Measurements from ENCODE around the gene PALM2AKAP2. TPM values are rescaled to one million over a fixed set of nuclear protein-coding genes. Genes with fewer than 3 reads are reported as not detected.

The PALM2AKAP2 gene
- polyA plus RNA-seq, 2 of the 4 experiments (the other 2 are of a cell fraction) = 0.06 TPM; not detected in 1

DNA sequence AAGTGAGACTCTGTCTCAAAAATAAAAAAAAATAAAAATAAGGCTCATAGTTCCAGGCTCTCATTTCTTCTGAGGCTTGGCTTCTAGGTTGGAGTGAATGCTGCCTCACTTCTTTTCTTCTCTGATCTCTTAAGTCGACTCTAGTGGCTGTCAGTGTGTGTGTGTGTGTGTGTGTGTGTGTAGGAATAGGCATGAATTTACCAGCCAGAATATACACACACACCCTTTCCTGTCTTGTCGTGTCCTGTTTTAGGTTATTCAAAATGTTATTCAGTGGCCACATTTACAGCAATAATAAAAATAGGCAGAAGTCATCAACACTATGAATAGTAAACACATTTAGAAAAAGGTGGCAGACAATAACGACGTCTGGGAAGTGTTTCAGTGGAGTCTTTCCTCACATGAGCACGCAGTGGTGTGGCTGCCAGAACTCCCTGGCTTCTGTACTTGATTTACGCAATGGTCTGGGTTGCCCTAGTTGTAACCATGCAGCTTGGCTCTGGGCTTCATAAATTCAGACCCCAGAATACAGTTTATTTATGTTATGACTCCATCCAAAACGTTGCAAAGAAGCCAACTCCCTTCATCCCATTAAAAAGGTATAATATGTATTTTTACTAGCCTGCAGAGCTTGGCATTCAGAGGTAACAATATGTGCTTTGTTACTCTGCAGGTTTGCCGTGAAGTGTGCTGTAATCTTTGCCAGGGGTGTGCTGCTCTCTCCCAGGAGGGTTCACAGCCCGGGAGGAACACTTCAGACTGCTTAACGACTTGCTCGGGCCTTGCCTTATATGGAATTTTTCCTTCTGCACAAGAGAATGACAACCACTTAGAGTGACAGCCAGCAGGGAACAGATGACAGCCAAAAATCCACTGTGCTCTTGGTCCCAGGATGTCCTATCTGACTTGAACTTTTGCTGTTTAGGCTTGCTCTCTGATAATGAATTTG lies 34.4 kb upstream of the PALM2AKAP2 start:
- no peak for TF ChIP-seq MYC (IDR thresholded peaks at IDR 0.05; ENCODE audit: borderline replicate concordance, low read length)
- no peak for TF ChIP-seq ZNF302 (CRISPR knock-in tag; IDR thresholded peaks at IDR 0.05)
- no peak for TF ChIP-seq NR3C1 (IDR thresholded peaks at IDR 0.05)
- no peak for TF ChIP-seq CEBPB (IDR thresholded peaks at IDR 0.05)
- no peak for TF ChIP-seq MAFK (IDR thresholded peaks at IDR 0.05; ENCODE audit: partially characterized antibody)
- TF ChIP-seq FOXS1 (CRISPR knock-in tag; IDR thresholded peaks at IDR 0.05) = no peak
- no peak for TF ChIP-seq HDAC2 (IDR thresholded peaks at IDR 0.05)
- no peak for TF ChIP-seq JUNB (IDR thresholded peaks at IDR 0.05)
- no peak for TF ChIP-seq CBX2 (IDR thresholded peaks at IDR 0.05; ENCODE audit: borderline replicate concordance, low read depth)
- TF ChIP-seq, protein P1, sequence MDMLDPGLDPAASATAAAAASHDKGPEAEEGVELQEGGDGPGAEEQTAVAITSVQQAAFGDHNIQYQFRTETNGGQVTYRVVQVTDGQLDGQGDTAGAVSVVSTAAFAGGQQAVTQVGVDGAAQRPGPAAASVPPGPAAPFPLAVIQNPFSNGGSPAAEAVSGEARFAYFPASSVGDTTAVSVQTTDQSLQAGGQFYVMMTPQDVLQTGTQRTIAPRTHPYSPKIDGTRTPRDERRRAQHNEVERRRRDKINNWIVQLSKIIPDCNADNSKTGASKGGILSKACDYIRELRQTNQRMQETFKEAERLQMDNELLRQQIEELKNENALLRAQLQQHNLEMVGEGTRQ (IDR thresholded peaks at IDR 0.05) = no peak
- no peak for TF ChIP-seq ZFP36 (IDR thresholded peaks at IDR 0.05; ENCODE audit: borderline replicate concordance, partially characterized antibody)
- no peak for TF ChIP-seq NFE2L2 (conservative IDR thresholded peaks at IDR 0.05; ENCODE audit: low read length)
- TF ChIP-seq, protein P2, sequence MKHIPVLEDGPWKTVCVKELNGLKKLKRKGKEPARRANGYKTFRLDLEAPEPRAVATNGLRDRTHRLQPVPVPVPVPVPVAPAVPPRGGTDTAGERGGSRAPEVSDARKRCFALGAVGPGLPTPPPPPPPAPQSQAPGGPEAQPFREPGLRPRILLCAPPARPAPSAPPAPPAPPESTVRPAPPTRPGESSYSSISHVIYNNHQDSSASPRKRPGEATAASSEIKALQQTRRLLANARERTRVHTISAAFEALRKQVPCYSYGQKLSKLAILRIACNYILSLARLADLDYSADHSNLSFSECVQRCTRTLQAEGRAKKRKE (CRISPR knock-in tag; IDR thresholded peaks at IDR 0.05; ENCODE audit: low read depth) = no peak
- TF ChIP-seq SREBF2 (IDR thresholded peaks at IDR 0.05) = no peak
- TF ChIP-seq, protein P3, sequence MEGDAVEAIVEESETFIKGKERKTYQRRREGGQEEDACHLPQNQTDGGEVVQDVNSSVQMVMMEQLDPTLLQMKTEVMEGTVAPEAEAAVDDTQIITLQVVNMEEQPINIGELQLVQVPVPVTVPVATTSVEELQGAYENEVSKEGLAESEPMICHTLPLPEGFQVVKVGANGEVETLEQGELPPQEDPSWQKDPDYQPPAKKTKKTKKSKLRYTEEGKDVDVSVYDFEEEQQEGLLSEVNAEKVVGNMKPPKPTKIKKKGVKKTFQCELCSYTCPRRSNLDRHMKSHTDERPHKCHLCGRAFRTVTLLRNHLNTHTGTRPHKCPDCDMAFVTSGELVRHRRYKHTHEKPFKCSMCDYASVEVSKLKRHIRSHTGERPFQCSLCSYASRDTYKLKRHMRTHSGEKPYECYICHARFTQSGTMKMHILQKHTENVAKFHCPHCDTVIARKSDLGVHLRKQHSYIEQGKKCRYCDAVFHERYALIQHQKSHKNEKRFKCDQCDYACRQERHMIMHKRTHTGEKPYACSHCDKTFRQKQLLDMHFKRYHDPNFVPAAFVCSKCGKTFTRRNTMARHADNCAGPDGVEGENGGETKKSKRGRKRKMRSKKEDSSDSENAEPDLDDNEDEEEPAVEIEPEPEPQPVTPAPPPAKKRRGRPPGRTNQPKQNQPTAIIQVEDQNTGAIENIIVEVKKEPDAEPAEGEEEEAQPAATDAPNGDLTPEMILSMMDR (IDR thresholded peaks at IDR 0.05) = no peak
- TF ChIP-seq HEYL (CRISPR knock-in tag; IDR thresholded peaks at IDR 0.05) = no peak

DNA sequence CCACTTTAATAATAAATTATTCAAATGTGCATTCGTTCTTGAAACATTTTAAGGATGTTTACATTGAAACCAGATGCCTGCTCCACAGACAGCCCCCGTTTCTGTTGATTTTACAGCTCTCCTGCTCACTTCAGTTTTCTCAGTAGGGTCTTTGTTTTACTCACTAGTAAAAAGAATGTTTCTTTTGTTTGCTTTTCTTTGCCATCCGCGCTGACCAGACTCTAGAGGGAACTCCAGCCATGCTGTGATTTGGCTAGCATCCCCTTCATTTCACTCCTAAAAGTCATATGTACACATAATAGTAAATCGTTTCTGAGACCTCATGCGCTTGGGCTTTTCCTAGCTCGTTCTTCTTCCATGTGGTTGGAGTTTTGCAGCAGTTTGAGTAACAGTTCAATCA lies 28.7 kb upstream of the PALM2AKAP2 start:
- DNase-seq (ENCODE audit: low read depth in 1 of 2, low spot score in 1 of 2) (no peak), ATAC-seq (no peak), FAIRE-seq (no peak)
- 7% methylated on average over 7 of the region's 7 CpGs for WGBS (ENCODE audit: missing lambda C conversion rate)
- Histone ChIP-seq H3K4me2 (no peak overlapping the region), H3K4me3 (no peak overlapping the region), H3K9me3 (no peaks in the 10 kb centered on the region), H3K4me1 (no peaks in the 10 kb centered on the region), H3K27ac (no peak overlapping the region)
- ChIA-PET CTCF (interaction anchor here (0.6 to 1.2 kb wide), 2 partner anchors 37 to 1223 kb away, joined by 3 read pairs; no protein-coding TSS in a partner anchor), POLR2A (no interaction called here)
- TF ChIP-seq ZFP36 (IDR thresholded peaks at IDR 0.05; ENCODE audit: borderline replicate concordance, partially characterized antibody) = no peak
- TF ChIP-seq FOSB (CRISPR knock-in tag; IDR thresholded peaks at IDR 0.05) = no peak
- TF ChIP-seq, protein P1 (IDR thresholded peaks at IDR 0.05) = no peak
- TF ChIP-seq RNF2 (IDR thresholded peaks at IDR 0.05; ENCODE audit: borderline replicate concordance, low read depth) = no peak
- TF ChIP-seq, protein P4, sequence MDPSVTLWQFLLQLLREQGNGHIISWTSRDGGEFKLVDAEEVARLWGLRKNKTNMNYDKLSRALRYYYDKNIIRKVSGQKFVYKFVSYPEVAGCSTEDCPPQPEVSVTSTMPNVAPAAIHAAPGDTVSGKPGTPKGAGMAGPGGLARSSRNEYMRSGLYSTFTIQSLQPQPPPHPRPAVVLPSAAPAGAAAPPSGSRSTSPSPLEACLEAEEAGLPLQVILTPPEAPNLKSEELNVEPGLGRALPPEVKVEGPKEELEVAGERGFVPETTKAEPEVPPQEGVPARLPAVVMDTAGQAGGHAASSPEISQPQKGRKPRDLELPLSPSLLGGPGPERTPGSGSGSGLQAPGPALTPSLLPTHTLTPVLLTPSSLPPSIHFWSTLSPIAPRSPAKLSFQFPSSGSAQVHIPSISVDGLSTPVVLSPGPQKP (IDR thresholded peaks at IDR 0.05; ENCODE audit: low read depth, low read length) = no peak
- TF ChIP-seq EHF (CRISPR knock-in tag; IDR thresholded peaks at IDR 0.05) = no peak
- no peak for TF ChIP-seq KDM1A (IDR thresholded peaks at IDR 0.05; ENCODE audit: low read depth)
- no peak for TF ChIP-seq CBX2 (IDR thresholded peaks at IDR 0.05; ENCODE audit: borderline replicate concordance, low read depth)
- no peak for TF ChIP-seq TP53 (CRISPR knock-in tag; IDR thresholded peaks at IDR 0.05)
- TF ChIP-seq GATA3 (IDR thresholded peaks at IDR 0.05; ENCODE audit: borderline replicate concordance) = no peak
- TF ChIP-seq ZNF302 (CRISPR knock-in tag; IDR thresholded peaks at IDR 0.05) = no peak
- TF ChIP-seq RCOR1 (IDR thresholded peaks at IDR 0.05; ENCODE audit: low read depth, low read length) = no peak
- TF ChIP-seq NR3C1 (IDR thresholded peaks at IDR 0.05) = no peak

More for the DNA sequence above, 34.4 kb upstream of the PALM2AKAP2 start:
- ChIA-PET CTCF (interaction anchor here (0.9 kb wide), 1 partner anchor 18 kb away, joined by 4 read pairs; no protein-coding TSS in a partner anchor), POLR2A (no interaction called here)
- Histone ChIP-seq H3K4me2 (no peak overlapping the region), H3K27ac (no peak overlapping the region), H3K4me3 (no peak overlapping the region), H3K4me1 (no peaks in the 10 kb centered on the region), H3K9me3 (no peaks in the 10 kb centered on the region)
- DNase-seq (ENCODE audit: low read depth in 1 of 2, low spot score in 1 of 2) (no peak), ATAC-seq (no peak), FAIRE-seq (no peak)
- 4% methylated on average over 11 of the region's 11 CpGs for WGBS (ENCODE audit: missing lambda C conversion rate)
